ENCODE data around the gene TMEM88.

The TMEM88 gene

DNA sequence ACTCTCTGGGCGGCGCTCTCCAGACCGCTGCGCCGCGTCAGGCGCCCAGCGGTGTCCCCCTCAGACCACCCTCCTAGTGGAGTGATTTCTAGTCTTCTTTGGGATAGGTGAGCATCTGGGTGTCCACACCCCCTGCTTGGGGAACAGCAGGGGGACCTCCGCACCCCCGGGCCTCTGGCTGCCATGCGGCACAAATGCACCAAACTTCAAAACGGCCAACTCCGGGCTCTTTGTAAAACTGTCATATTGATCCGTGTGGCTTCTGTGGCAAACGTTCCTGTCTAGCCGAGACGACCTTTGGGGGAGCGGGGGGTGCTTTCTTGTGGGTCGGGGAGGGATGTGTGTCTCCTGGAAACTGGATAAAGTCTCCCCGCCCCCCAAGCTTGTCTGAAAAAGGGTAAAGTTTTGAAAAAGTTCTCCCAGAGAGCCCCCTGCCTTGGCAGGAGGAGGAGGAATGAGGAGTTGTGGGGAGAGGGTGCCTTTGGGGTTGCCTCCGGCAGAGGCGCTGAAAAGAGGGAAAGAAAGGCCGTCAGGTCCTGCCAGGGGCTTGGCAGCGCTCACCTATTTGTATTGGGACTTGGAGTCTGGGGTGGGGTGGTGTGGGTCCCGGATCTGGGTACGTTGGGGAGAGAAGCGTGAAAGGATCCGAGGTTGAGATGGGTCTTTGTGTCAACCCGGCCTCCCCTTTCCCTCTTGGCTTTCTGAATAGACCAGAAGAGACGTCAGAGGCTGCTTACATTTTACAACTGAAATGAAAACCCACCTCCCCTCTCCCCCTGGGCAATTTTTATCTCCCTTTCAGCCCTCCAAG lies 31.6 kb downstream of the TMEM88 start:
- peak; percentile 46 to 55 for DNase-seq

DNA sequence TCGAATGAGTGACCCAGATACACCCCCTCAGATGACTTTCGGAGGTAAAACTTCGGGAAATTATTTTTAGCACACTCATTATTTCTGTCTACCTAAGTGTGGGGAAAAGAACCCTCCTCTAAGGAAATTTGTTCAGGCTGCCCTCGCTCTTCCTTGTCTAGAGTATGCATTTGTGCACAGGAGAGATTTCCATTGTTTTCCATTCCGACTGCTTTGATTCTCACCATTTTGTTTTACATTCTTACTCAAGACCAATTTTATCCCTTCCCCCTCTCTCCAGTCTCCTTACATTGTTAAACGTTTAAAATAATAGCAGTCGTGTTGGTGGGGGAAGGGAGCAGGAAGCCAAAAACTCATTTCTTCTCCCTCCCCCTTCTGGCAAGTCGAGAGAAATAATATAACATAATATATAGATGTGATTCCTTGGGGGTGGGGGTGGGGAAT lies 32.2 kb downstream of the TMEM88 start:
- DNase-seq = no peak

GRCh38 chr17:7887482-7888183 lies 32.8 kb downstream of the TMEM88 start:
- DNase-seq = peak; percentile 91 to 92

DNA sequence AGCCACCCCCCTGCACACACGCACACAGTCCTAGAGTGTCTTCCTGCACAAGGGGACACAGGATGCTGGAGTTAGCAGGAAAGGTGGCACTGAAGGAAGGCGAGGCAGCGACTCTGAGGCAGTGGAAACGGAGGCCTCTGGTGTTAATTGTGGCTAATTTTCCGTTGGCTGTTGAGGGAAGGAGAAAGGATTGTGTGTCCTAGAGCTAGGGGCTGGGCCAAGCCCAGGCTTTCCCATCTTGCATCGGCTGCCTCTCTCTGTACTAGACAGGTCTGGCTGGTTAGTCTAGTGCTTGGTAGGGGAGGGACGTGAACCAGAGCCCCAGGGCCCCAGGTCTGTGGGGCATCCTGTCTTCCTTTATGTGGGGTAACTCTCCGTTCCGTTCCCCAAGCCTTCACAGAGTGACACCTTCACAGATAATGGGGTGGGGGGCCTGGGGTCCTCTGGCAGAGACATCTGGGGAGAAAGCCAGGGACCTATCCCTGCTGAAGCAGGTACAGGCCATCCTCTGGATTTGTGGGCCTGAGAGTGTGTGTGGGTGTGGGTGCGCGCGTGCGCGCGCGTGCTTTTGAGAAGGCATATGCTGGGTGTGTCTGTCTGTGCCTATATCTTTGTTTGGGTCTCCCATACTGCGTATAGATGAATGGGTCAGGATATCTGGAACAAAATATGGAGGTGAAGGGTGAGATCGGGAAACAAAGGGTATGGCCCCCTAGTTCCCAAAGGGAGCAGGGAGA lies 33.5 kb downstream of the TMEM88 start, which contains the start of gene CHD3:
Gene CHD3, plus strand, starts transcription at position 606 of the 737 bp plus-strand sequence. CDS start 212 bp downstream, outside the sequence.
- peak; percentile 45 to 50 for DNase-seq

DNA sequence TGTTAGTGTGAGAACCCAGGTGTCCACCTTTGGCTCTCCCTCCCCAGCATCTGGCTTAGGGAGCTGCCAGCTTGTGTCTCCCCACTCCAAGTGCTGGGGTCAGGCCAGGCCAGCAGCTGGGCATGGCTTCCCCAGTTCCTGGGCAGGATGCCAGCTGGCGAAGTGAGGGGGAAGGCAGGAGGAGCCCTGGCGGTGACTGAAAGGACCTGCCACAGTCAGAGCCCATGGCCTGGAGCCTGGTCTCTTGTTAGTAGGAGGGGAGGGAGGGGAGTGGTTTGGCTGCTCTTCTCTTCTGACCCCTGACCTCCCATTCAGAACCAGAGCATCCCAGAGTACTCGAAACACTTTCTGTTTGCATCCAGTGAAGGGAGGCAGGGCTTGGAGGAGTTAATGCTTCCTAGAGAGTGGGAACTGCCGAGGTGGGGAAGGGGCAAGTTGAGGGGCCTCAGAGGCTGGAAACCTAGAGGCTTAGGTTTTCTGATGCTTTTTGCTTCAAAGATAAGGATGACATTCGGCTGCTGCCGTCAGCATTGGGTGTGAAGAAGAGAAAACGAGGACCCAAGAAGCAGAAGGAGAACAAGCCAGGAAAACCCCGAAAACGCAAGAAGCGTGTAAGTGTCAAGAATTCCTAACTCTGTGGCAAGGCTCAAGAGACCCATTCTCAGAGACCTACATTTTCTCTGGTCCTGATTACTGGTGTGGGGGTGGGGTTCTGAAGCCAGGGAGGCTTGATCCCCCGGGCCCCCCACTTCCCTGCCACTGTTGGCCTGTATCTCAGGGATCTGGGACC lies 34.5 kb downstream of the TMEM88 start:
- DNase-seq = no peak

- DNase-seq = no peak
These were observed 38.5 kb downstream of the TMEM88 start for GRCh38 chr17:7893187-7893880.

- no peak for DNase-seq
These were observed 39.4 kb downstream of the TMEM88 start for GRCh38 chr17:7894226-7894625.

- no peak for DNase-seq
These were observed 40.0 kb downstream of the TMEM88 start for GRCh38 chr17:7894866-7895265.

DNA sequence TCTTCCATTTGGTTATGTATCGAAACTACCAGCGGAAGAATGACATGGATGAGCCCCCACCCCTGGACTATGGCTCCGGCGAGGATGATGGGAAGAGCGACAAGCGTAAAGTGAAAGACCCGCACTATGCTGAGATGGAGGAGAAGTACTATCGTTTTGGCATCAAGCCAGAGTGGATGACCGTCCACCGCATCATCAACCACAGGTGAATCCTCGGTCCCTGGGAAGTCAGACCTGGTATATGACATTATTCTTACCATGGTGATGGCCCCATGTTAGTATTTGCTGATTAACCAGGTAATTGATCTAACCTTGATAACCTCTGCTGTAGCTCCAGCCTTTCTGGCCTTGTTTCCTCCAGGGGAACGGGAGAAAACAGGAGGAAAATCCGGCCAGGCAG lies 42.2 kb downstream of the TMEM88 start:
- no peak for DNase-seq

DNA sequence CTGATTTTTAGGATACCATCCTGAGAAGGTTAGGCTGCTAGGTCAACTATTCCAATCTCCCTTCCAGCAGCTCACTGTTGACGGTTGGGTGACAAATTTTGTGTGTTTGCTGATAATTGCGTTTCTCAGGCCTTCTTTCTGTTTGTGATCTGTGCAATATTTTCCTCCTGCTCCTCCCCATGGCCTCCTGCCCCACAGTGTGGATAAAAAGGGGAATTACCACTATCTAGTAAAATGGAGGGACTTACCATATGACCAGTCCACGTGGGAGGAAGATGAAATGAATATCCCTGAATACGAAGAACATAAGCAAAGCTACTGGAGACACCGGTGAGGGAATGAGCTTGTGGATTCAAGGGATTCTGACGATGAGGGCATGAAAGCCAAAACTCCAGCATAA lies 42.9 kb downstream of the TMEM88 start:
- no peak for DNase-seq

DNA sequence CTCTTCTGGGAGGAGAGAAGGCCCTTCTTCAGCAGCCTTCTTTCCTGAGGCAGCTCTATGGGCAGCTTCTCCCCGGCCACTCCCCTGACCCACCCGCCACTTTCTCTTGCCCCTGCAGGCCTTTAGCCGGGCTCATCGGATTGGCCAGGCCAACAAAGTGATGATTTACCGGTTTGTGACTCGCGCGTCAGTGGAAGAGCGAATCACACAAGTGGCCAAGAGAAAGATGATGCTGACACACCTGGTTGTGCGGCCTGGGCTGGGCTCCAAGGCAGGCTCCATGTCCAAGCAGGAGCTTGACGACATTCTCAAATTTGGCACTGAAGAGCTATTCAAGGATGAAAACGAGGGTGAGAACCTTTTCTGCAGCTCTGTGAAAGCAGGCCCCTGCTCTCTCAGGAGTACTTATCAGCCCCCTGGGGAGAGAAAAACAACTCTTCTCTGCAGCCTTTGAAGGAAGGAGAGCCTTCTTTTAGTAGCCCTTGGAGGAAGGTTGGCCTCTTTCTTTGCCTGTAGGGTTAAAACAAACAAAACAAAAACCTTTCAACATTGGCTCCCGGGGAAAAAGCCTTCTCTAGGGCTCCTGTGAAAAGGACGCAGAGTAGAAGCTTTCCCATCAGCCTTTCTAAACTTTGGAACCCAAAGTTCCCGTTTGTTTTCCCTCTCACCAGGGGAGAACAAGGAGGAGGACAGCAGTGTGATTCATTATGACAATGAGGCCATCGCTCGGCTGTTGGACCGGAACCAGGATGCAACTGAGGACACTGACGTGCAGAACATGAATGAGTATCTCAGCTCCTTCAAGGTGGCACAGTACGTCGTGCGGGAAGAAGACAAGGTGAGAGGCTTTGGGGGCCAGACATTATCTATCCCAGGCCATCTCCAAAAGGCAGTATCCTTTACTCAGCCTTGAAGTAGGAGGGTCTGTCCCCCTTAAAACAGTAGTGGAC lies 48.6 kb downstream of the TMEM88 start:
- no peak for DNase-seq

Data from activated CD4-positive, alpha-beta T cell treated with anti-CD3 and anti-CD28 coated beads, Interleukin-2, amount 50 U/mL, for 4 hours (primary cell).